Brain microvascular endothelial cell (primary cell): ENCODE measurements around the gene ZFPM1.
"Not testable (repeated sequence)": the region's sequence is repeated elsewhere in the genome, so short reads cannot be mapped to it uniquely, and the experiment has no call there.

Experiments used
- DNase-seq: peaks from one replicate; pipeline ENCODE4 v3.0.0-alpha.2; 2020
- H3K27ac ChIP-seq: fragments of 250-450 bp; sonication (Bioruptor Pico); 2 replicates; pipeline ENCODE4 v1.5.1; 2020; ENCODE audit warnings: mild to moderate bottlenecking, moderate library complexity
- H3K27me3 ChIP-seq: fragments of 250-450 bp; sonication (Bioruptor Pico); replicated peaks from 2 replicates; pipeline ENCODE4 v1.5.1; 2020; ENCODE audit warnings: mild to moderate bottlenecking
- H3K36me3 ChIP-seq: fragments of 250-450 bp; sonication (Bioruptor Pico); replicated peaks from 2 replicates; pipeline ENCODE4 v1.5.1; 2020; ENCODE audit warnings: mild to moderate bottlenecking
- H3K4me3 ChIP-seq: 2 replicates; pipeline ENCODE4 v1.5.1; 2011; ENCODE audit warnings: low read depth, mild to moderate bottlenecking, control low read depth, low read length, moderate library complexity
- in situ Hi-C: cut with HindIII; loops from 2 replicates; pipeline ENCODE4 v1.10.0; 2017; ENCODE audit warnings: low sequenced_read_pairs, low pct_ligation_motif_present
- TF ChIP-seq, protein P1 (sequence below): IDR thresholded peaks from 2 replicates; pipeline ENCODE4 v1.5.1; 2011; ENCODE audit warnings: low read depth, mild to moderate bottlenecking, moderate library complexity, low read length, control low read depth, inconsistent platforms; ENCODE audit errors: missing control alignments

Gene ZFPM1

DNA sequence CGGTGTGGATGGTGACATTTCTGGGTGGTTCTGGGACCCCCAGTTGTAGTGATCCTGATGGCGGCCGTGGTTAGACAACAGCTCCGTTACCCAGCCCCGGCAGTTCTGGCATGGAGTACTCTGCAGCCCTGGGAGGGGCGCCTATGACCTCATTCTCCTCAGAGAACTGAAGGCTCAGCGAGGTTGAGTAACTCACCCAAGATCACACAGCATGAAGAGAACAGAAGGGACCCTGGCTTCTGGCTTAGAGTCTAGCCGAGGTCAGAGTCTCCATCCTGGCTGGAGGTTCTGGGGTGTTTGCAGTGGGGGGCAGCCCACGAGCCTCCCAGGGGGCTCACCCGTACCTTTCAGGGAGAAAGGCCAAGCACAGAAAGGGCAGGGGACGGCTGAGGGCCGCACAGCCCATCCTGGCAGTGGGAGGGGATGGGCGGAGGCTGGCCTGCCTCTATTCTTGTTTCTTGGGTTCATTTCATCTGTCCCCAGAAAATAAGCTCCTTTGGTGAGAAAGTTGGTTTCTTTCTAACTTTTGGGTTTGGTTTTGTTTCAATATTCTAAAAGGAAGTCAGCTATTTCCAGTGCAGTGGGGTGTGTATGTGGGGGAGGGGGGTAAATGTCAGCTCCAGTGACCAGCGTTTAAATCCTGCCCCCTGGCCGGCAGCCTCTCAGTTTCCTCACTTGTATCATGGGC is 13.2 kb downstream of the ZFPM1 start:
- no peak overlapping the region for H3K27ac ChIP-seq
- in situ Hi-C loops, result no loop called here

DNA sequence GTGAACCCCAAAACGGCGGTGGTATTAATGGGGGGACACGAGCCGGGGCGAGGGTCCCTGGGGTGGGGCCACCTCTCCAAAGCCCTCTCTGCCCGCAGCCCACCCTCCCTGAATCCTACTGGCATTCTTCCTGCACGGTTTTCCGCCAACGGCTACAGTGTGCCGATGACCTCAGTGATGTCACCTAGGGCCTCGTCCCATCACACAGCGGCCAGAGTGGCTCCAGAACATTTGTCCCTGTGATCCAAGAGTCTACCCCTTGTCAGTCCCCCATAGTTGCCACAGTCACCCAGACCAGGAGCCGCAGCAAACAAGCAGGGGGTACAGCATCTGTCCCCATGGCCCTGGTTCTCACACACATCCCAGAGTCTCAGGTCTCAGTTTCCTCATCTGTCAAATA is 13.9 kb downstream of the ZFPM1 start:
- H3K27me3 ChIP-seq, result no peaks in the 10 kb centered on the region
- H3K4me3 ChIP-seq, result no peak overlapping the region
- TF ChIP-seq, protein P1, sequence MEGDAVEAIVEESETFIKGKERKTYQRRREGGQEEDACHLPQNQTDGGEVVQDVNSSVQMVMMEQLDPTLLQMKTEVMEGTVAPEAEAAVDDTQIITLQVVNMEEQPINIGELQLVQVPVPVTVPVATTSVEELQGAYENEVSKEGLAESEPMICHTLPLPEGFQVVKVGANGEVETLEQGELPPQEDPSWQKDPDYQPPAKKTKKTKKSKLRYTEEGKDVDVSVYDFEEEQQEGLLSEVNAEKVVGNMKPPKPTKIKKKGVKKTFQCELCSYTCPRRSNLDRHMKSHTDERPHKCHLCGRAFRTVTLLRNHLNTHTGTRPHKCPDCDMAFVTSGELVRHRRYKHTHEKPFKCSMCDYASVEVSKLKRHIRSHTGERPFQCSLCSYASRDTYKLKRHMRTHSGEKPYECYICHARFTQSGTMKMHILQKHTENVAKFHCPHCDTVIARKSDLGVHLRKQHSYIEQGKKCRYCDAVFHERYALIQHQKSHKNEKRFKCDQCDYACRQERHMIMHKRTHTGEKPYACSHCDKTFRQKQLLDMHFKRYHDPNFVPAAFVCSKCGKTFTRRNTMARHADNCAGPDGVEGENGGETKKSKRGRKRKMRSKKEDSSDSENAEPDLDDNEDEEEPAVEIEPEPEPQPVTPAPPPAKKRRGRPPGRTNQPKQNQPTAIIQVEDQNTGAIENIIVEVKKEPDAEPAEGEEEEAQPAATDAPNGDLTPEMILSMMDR, result no peak
- in situ Hi-C loops, result no loop called here
- DNase-seq, result no peak
- H3K36me3 ChIP-seq, result no peaks in the 10 kb centered on the region
- H3K27ac ChIP-seq, result no peak overlapping the region

More for the DNA sequence above, 13.2 kb downstream of the ZFPM1 start:
- TF ChIP-seq, protein P1, result no peak
- Histone ChIP-seq H3K4me3 (no peak overlapping the region), H3K36me3 (no peaks in the 10 kb centered on the region), H3K27me3 (no peaks in the 10 kb centered on the region)
- no peak for DNase-seq

DNA sequence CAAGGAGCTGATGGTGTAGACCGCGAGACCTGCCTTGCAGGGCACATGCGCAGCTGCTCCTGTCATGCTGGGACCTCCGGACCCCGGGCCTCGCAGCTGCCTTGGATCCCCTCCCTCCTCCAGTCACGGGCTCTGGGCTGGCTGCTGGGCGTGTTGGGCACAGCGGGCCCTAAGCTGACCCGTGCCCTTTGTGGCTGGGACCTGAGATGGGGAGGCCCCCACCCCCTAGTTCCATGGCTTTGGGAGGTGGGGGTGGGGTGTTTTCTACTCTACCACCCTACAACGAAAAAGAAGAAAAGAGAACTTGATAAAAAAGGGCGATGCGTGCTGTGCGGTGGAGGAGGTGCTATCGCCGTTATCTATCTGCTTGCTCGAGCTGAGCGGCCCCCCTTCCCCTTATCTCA is 14.5 kb downstream of the ZFPM1 start:
- no peak overlapping the region for H3K27ac ChIP-seq
- no peak overlapping the region for H3K4me3 ChIP-seq
- DNase-seq, result no peak
- in situ Hi-C loops, result no loop called here
- no peaks in the 10 kb centered on the region for H3K27me3 ChIP-seq
- TF ChIP-seq, protein P1, result no peak
- H3K36me3 ChIP-seq, result no peaks in the 10 kb centered on the region

DNA sequence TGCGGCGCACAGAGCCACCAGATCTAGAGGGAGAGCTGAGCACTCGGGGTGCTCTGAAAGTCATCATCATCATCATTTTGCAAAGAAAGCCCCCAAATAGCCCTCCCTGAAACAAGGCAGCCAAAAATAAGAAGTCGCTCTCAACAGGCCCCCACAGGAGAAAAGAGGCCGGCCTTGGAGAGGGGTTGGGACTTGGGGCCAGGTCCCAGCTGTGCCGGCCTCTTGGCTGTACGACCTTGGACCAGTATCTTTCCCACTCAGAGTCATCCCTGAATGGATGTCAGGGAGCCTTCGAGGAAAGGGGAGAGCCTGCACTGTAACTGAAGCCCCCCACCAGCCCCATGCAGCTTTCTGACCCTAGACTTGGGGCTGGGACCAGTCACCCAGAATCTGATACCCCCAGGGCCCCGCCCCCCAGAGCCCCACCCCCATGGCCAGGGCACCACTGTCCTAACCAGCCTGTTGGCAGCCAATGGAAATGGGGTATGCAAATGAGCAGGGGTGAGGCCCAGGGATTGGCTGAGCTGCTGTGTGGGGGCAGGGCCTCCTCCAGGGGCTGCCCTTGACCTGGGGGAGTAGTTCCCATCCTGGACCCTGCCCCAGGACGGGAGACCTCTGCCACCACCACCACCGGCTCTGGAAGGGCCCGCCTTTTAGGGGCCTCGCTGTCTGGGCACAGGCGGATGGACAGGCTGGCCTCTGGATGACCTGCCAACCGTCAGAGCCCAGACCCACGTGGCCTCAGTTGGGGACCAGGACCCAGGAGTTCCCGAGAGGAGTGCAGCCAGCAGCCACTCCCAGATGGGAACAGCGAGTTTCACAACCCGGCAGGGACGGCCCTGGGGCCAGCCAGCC is 15.4 kb downstream of the ZFPM1 start:
- TF ChIP-seq, protein P1, result no peak
- H3K36me3 ChIP-seq, result no peaks in the 10 kb centered on the region

DNA sequence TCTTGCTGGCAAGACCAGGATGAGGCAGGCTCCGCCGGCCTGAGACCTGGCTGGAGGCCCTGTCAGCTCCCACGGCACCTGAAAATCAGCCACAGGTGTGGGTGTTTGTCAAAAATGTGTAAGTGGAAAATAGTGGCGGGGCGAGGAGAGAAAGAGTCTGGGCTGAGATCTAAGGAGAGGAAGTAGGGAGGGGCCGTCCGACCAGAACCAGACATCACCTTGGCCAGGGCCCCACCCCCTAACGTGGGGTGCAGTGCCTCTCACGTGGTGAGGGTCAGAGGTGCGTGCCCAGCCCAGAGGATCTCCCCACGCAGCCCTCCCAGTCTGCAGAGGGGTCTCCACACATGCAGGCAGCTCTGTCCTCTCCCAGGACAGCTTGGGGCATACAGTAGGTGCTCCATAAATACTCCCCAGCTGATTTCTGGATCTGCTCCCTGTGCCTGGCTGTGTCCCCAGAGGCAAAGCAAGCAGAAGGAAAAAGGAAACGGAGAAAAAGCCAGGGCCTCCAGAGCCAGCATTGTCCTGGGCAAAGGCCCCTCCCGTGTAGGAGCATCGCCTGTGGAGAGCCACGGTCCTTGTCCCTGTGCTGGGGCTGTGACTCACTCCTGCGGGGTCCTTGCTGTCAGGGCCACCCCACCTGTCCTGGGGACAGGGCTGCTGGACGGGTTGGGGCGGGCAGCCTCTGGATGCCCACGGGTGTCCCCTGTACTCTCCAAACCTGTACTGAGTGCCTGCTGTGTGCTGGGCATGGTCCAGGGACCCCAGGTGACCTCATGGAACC is 16.7 kb downstream of the ZFPM1 start:
- Histone ChIP-seq H3K4me3 (no peak overlapping the region), H3K27me3 (no peaks in the 10 kb centered on the region), H3K36me3 (no peaks in the 10 kb centered on the region), H3K27ac (no peak overlapping the region)
- DNase-seq, result no peak
- TF ChIP-seq, protein P1, result no peak
- in situ Hi-C loops, result no loop called here

More for the DNA sequence above, 15.4 kb downstream of the ZFPM1 start:
- DNase-seq, result no peak
- Histone ChIP-seq H3K27me3 (no peaks in the 10 kb centered on the region), H3K4me3 (no peak overlapping the region), H3K27ac (no peak overlapping the region)
- in situ Hi-C loops, result no loop called here

DNA sequence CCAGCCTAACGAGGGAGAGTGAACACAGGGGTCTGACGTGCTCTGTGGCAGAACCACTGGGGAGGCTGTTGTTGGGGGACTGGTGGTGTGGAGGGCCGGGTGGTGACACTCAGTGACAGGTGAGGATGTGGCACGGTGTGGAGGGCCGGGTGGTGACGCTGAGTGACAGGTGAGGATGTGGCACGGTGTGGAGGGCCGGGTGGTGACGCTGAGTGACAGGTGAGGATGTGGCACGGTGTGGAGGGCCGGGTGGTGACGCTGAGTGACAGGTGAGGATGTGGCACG is 17.3 kb downstream of the ZFPM1 start:
- H3K27ac ChIP-seq, in situ Hi-C loops, DNase-seq, H3K27me3 ChIP-seq, H3K36me3 ChIP-seq, H3K4me3 ChIP-seq: not testable (repeated sequence)

DNA sequence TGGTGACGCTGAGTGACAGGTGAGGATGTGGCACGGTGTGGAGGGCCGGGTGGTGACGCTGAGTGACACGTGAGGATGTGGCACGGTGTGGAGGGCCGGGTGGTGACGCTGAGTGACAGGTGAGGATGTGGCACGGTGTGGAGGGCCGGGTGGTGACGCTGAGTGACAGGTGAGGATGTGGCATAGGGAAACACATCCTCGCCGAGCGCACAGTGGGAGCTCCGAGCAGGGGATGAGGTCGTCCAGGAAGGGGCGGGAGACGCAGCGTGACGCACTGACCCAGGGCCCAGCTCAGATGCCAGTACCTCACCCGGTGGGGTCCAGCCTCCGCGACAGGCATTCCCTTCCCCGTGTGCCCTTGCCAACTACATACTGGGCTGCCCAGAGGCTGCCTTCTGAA is 17.6 kb downstream of the ZFPM1 start:
- not testable (repeated sequence) for H3K27ac ChIP-seq

More for the DNA sequence above, 17.6 kb downstream of the ZFPM1 start:
- H3K27me3 ChIP-seq, H3K4me3 ChIP-seq, in situ Hi-C loops, DNase-seq, H3K36me3 ChIP-seq: not testable (repeated sequence)
